H9 (cell line): ENCODE results near the gene DPYSL3. TPM values are rescaled to one million over a fixed set of nuclear protein-coding genes. Genes with fewer than 3 reads are reported as not detected.

Experiments used
- DNase-seq: peaks from one replicate; pipeline ENCODE4 v3.0.0-alpha.2; 2017
- H2AFZ ChIP-seq: one replicate; pipeline ENCODE4 v1.6.1; 2013; ENCODE audit warnings: mild to moderate bottlenecking, low read length, control low read depth, moderate library complexity
- H2AK5ac ChIP-seq: 2 replicates; pipeline ENCODE4 v1.6.1; 2013; ENCODE audit warnings: low read length, control low read depth, mixed read lengths; ENCODE audit not compliant: insufficient read length
- H2BK120ac ChIP-seq: one replicate; pipeline ENCODE4 v1.6.1; 2013; ENCODE audit warnings: low read depth, mild to moderate bottlenecking, low read length, control low read depth, inconsistent platforms; ENCODE audit not compliant: poor library complexity, severe bottlenecking
- H2BK12ac ChIP-seq: 2 replicates; pipeline ENCODE4 v1.6.1; 2013; ENCODE audit warnings: low read length, control low read depth, mixed read lengths, low read depth; ENCODE audit not compliant: insufficient read length
- H2BK15ac ChIP-seq: 2 replicates; pipeline ENCODE4 v1.6.1; 2013; ENCODE audit warnings: low read depth, low read length, control low read depth
- H2BK20ac ChIP-seq: one replicate; pipeline ENCODE4 v1.6.1; 2013; ENCODE audit warnings: low read depth, mild to moderate bottlenecking, low read length, control low read depth, inconsistent platforms; ENCODE audit not compliant: poor library complexity, severe bottlenecking
- H2BK5ac ChIP-seq: 2 replicates; pipeline ENCODE4 v1.6.1; 2013; ENCODE audit warnings: low read length, control low read depth, mixed read lengths; ENCODE audit not compliant: insufficient read length
- H3K14ac ChIP-seq: 2 replicates; pipeline ENCODE4 v1.6.1; 2013; ENCODE audit warnings: low read length, control low read depth; ENCODE audit not compliant: insufficient read depth
- H3K18ac ChIP-seq: 2 replicates; pipeline ENCODE4 v1.6.1; 2013; ENCODE audit warnings: low read depth, mild to moderate bottlenecking, mixed read lengths, low read length, control low read depth; ENCODE audit not compliant: insufficient read length
- H3K23ac ChIP-seq: 2 replicates; pipeline ENCODE4 v1.6.1; 2013; ENCODE audit warnings: low read length, control low read depth, mixed read lengths, low read depth; ENCODE audit not compliant: insufficient read length
- H3K23me2 ChIP-seq: 2 replicates; pipeline ENCODE4 v1.6.1; 2013; ENCODE audit warnings: low read depth, mild to moderate bottlenecking, mixed read lengths, low read length, control low read depth; ENCODE audit not compliant: insufficient read length, poor library complexity, severe bottlenecking
- H3K27ac ChIP-seq: 2 replicates; pipeline ENCODE4 v1.5.1; 2013; ENCODE audit warnings: low read length, control low read depth, mixed read lengths, low read depth; ENCODE audit not compliant: insufficient read length
- H3K27me3 ChIP-seq: 2 replicates; pipeline ENCODE4 v1.6.1; 2013; ENCODE audit warnings: low read length, control low read depth, inconsistent platforms; ENCODE audit not compliant: insufficient read depth
- H3K4ac ChIP-seq: 2 replicates; pipeline ENCODE4 v1.6.1; 2013; ENCODE audit warnings: low read depth, mild to moderate bottlenecking, control low read depth, inconsistent platforms, low read length, moderate library complexity
- H3K4me1 ChIP-seq: 2 replicates; pipeline ENCODE4 v1.6.1; 2013; ENCODE audit warnings: low read length, control low read depth, inconsistent platforms; ENCODE audit not compliant: insufficient read depth
- H3K4me2 ChIP-seq: 2 replicates; pipeline ENCODE4 v1.6.1; 2013; ENCODE audit warnings: low read length, control low read depth, mixed read lengths; ENCODE audit not compliant: insufficient read length, insufficient read depth
- H3K56ac ChIP-seq: 2 replicates; pipeline ENCODE4 v1.6.1; 2013; ENCODE audit warnings: low read depth, mild to moderate bottlenecking, mixed read lengths, low read length, control low read depth; ENCODE audit not compliant: insufficient read length
- H3K79me1 ChIP-seq: 2 replicates; pipeline ENCODE4 v1.6.1; 2013; ENCODE audit warnings: low read depth, mild to moderate bottlenecking, moderate library complexity, low read length, control low read depth, inconsistent platforms; ENCODE audit not compliant: insufficient read depth, poor library complexity, severe bottlenecking
- H3K79me2 ChIP-seq: 2 replicates; pipeline ENCODE4 v1.6.1; 2013; ENCODE audit warnings: low read length, control low read depth, inconsistent platforms; ENCODE audit not compliant: insufficient read depth
- H3K9ac ChIP-seq: 2 replicates; pipeline ENCODE4 v1.6.1; 2013; ENCODE audit warnings: low read length, control low read depth, mixed read lengths; ENCODE audit not compliant: insufficient read length; ENCODE audit errors: extremely low read depth
- H3K9me3 ChIP-seq: one replicate; pipeline ENCODE4 v1.6.1; 2013; ENCODE audit warnings: low read depth, low read length, inconsistent platforms; ENCODE audit not compliant: control insufficient read depth
- H3T11ph ChIP-seq: one replicate; pipeline ENCODE4 v1.6.1; 2013; ENCODE audit warnings: mild to moderate bottlenecking, low read length, control low read depth, inconsistent platforms
- H4K20me1 ChIP-seq: one replicate; pipeline ENCODE4 v1.6.1; 2013; ENCODE audit not compliant: control insufficient read depth, insufficient read length, insufficient read depth
- H4K5ac ChIP-seq: 2 replicates; pipeline ENCODE4 v1.6.1; 2013; ENCODE audit warnings: low read depth, mild to moderate bottlenecking, mixed read lengths, low read length, control low read depth; ENCODE audit not compliant: insufficient read length
- H4K8ac ChIP-seq: replicated peaks from 2 replicates; pipeline ENCODE4 v1.6.1; 2013; ENCODE audit warnings: low read length, control low read depth, mixed read lengths, low read depth; ENCODE audit not compliant: insufficient read length
- H4K91ac ChIP-seq: 2 replicates; pipeline ENCODE4 v1.6.1; 2013; ENCODE audit warnings: low read depth, mild to moderate bottlenecking, moderate library complexity, mixed read lengths, low read length, control low read depth; ENCODE audit not compliant: insufficient read length
- H3K27ac Mint-ChIP-seq, 3 experiments: 2 replicates in 2 of 3; 3 replicates in 1 of 3; pipeline ENCODE4 v1.8.0; 2020 to 2021; ENCODE audit warnings: mixed read lengths in 3 of 3, mild to moderate bottlenecking in 1 of 3, moderate library complexity in 1 of 3
- H3K27me3 Mint-ChIP-seq: 2 replicates; pipeline ENCODE4 v1.8.0; 2021; ENCODE audit warnings: low read depth, mild to moderate bottlenecking, moderate library complexity, mixed read lengths
- H3K36me3 Mint-ChIP-seq, 3 experiments: 2 replicates in 2 of 3; 3 replicates in 1 of 3; pipeline ENCODE4 v1.8.0; 2020 to 2021; ENCODE audit warnings: low read depth in 3 of 3, mixed read lengths in 3 of 3; ENCODE audit not compliant: insufficient read depth in 1 of 3
- H3K4me1 Mint-ChIP-seq, 2 experiments: 2 replicates each; pipeline ENCODE4 v1.8.0; 2020; ENCODE audit warnings: mixed read lengths in 2 of 2
- H3K4me3 Mint-ChIP-seq, 2 experiments: 2 replicates in 1 of 2; 3 replicates in 1 of 2; pipeline ENCODE4 v1.8.0; 2020 to 2021; ENCODE audit warnings: mild to moderate bottlenecking in 2 of 2, mixed read lengths in 2 of 2, moderate library complexity in 1 of 2
- H3K9me3 Mint-ChIP-seq, 2 experiments: 2 replicates in 1 of 2; 3 replicates in 1 of 2; pipeline ENCODE4 v1.8.0; 2020; ENCODE audit warnings: mild to moderate bottlenecking in 2 of 2, mixed read lengths in 2 of 2, moderate library complexity in 1 of 2
- CTCF ChIP-seq: fragments of 200-600 bp; sonication (generic); conservative IDR thresholded peaks from 3 replicates; pipeline ENCODE4 v1.8.0; 2021; ENCODE audit warnings: antibody characterized with exemption, mild to moderate bottlenecking
- WGBS: extraction: QIAGEN DNeasy Blood & Tissue Kit; methylation state at CpG from one replicate; pipeline ENCODE4 v1.1.7; 2013; ENCODE audit warnings: missing lambda C conversion rate, low lambda C conversion rate, mixed read lengths; ENCODE audit not compliant: insufficient read length; ENCODE audit errors: extremely low coverage; 5-methylcytosine and 5-hydroxymethylcytosine counted together
- total RNA-seq: library from RNA; stranded (reverse); gene quantifications from 2 replicates; pipeline ENCODE4 v1.2.1, GENCODE V29; 2021

Gene DPYSL3
- total RNA-seq, 1 experiment from 2014 or later = 515 TPM

- H3K4me1 Mint-ChIP-seq = peaks cover 70 to 77% of the 10 kb centered on the region in 2 experiments
- TF ChIP-seq CTCF = no peak
- Histone ChIP-seq H3T11ph (no peak overlapping the region), H3K4me2 (peak overlapping the region; percentile 93), H3K23me2 (peaks cover 29% of the 10 kb centered on the region), H3K79me1 (peaks cover 4% of the 10 kb centered on the region), H3K9ac (peak overlapping the region; percentile 62), H2AFZ (no peak overlapping the region), H4K91ac (no peak overlapping the region), H3K79me2 (peaks cover 46% of the 10 kb centered on the region), H3K56ac (no peak overlapping the region), H3K18ac (no peak overlapping the region), H4K8ac (no peak overlapping the region), H3K27ac (peak overlapping the region; percentile 58), H4K20me1 (no peaks in the 10 kb centered on the region), H4K5ac (no peak overlapping the region), H2BK15ac (no peak overlapping the region), H3K4ac (no peak overlapping the region), H3K4me1 (peaks cover 31% of the 10 kb centered on the region), H3K23ac (no peak overlapping the region), H2BK20ac (no peak overlapping the region), H3K27me3 (no peaks in the 10 kb centered on the region), H2BK120ac (no peak overlapping the region), H3K14ac (no peak overlapping the region), H2BK12ac (no peak overlapping the region), H3K9me3 (no peaks in the 10 kb centered on the region), H2AK5ac (no peak overlapping the region), H2BK5ac (no peak overlapping the region)
- WGBS = no CpG with 5 or more reads among the region's 25 CpGs
- no peaks in the 10 kb centered on the region for H3K27me3 Mint-ChIP-seq
- peak overlapping the region; percentile 94 to 99 for H3K4me3 Mint-ChIP-seq
- peaks cover 0 to 2% of the 10 kb centered on the region in 2 experiments; a peak in 3 of 5 replicates for H3K9me3 Mint-ChIP-seq
- peak overlapping the region; percentile 89 to 98 (median 89) for H3K27ac Mint-ChIP-seq
- H3K36me3 Mint-ChIP-seq = peaks cover 7 to 41% (median 35%) of the 10 kb centered on the region in 3 experiments
- DNase-seq = peak; percentile 82
These were observed 57.6 kb downstream of the DPYSL3 start for GRCh38 chr5:147452165-147452811.
